Measurements from ENCODE around the gene GRIN2A.

The GRIN2A gene

DNA sequence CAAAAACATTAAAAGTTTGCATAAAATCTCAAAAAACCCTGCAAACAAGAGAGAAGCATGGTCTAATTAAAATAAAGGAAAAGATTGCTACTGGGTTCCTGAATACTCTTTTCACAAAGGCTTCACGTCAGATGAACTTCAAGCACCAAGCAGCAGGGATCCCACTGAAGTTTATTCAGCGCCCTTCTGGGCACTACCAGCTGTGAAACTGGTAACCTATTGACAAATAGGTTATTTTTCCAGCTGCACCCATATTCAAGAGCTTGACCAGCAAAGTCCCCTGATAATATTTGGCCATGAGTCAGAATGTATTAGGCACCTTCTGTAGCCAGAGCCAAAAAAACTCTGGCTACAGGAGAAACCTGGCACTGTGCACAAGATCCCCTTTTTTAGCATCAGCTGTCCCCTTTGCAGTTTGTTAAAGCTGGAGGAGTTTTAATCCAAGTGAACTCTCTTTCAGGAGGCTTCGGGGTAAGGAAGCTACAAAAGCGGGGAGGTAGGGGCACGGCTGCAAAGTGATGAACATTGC lies 60.3 kb downstream of the GRIN2A start:
- no peak for DNase-seq
- Histone ChIP-seq H3K4me3 (ENCODE audit: low read depth, low read length) (no peak overlapping the region), H3K27ac (peak overlapping the region; percentile 59), H3K36me3 (replicated peaks) (no peaks in the 10 kb centered on the region), H3K27me3 (replicated peaks) (no peaks in the 10 kb centered on the region)
- TF ChIP-seq, protein P1, sequence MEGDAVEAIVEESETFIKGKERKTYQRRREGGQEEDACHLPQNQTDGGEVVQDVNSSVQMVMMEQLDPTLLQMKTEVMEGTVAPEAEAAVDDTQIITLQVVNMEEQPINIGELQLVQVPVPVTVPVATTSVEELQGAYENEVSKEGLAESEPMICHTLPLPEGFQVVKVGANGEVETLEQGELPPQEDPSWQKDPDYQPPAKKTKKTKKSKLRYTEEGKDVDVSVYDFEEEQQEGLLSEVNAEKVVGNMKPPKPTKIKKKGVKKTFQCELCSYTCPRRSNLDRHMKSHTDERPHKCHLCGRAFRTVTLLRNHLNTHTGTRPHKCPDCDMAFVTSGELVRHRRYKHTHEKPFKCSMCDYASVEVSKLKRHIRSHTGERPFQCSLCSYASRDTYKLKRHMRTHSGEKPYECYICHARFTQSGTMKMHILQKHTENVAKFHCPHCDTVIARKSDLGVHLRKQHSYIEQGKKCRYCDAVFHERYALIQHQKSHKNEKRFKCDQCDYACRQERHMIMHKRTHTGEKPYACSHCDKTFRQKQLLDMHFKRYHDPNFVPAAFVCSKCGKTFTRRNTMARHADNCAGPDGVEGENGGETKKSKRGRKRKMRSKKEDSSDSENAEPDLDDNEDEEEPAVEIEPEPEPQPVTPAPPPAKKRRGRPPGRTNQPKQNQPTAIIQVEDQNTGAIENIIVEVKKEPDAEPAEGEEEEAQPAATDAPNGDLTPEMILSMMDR (IDR thresholded peaks at IDR 0.05; ENCODE audit: low read depth, low read length, missing control alignments), result no peak
- in situ Hi-C loops (cut with HindIII; ENCODE audit: low pct_ligation_motif_present, low sequenced_read_pairs), result no loop called here

DNA sequence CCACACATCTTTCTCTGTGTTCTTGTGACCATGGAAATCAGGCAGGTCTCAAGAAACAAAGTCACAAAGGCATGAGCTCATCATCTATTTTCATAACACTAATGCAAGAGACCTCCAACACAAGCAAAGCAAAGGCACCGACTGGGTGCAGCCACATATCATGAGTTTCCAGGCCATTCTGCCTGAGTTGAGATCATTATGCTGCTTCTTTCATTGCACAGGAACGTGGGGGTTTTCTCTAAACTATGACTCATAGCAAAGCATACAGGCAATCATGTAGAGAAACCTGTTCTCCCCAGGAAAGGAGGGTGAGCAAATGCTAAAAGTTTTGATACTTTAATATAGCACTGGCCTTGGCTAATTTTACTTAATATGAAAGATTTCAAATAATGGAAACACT lies 60.7 kb downstream of the GRIN2A start:
- Histone ChIP-seq H3K27ac (peak overlapping the region; percentile 59), H3K36me3 (replicated peaks) (no peaks in the 10 kb centered on the region), H3K27me3 (replicated peaks) (no peaks in the 10 kb centered on the region), H3K4me3 (ENCODE audit: low read depth, low read length) (no peak overlapping the region)
- DNase-seq, result peak; percentile 81
- TF ChIP-seq, protein P1 (IDR thresholded peaks at IDR 0.05; ENCODE audit: low read depth, low read length, missing control alignments), result no peak
- in situ Hi-C loops (cut with HindIII; ENCODE audit: low pct_ligation_motif_present, low sequenced_read_pairs), result no loop called here

DNA sequence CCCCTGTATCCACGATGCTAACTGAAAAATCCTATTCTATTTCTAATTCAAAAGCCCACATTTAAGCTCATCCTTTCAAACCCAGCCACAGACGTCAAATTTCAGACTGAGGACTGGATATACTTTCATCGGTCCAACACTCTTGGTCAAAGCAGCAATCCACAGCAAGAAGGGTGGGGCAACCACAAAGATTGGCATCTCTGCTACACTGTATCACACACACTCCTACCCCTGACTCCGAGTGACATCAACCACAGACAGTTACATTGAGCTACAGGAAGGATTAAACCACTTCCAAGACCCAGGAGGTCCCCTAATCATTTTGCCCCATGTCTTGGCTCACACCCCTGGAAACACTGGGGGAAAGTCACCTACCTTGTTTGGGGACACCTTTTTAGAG lies 61.3 kb downstream of the GRIN2A start:
- in situ Hi-C loops (cut with HindIII; ENCODE audit: low pct_ligation_motif_present, low sequenced_read_pairs), result no loop called here
- H3K27ac ChIP-seq, result peak overlapping the region; percentile 55
- peak; percentile 18 for DNase-seq
- H3K36me3 ChIP-seq (replicated peaks), result no peaks in the 10 kb centered on the region
- no peak overlapping the region for H3K4me3 ChIP-seq (ENCODE audit: low read depth, low read length)
- TF ChIP-seq, protein P1 (IDR thresholded peaks at IDR 0.05; ENCODE audit: low read depth, low read length, missing control alignments), result no peak
- H3K27me3 ChIP-seq (replicated peaks), result no peaks in the 10 kb centered on the region

GRCh38 chr16:10114409-10114808 lies 67.8 kb downstream of the GRIN2A start:
- peak; percentile 48 for DNase-seq
- no peak overlapping the region for H3K4me3 ChIP-seq (ENCODE audit: low read depth, low read length)
- in situ Hi-C loops (cut with HindIII; ENCODE audit: low pct_ligation_motif_present, low sequenced_read_pairs), result no loop called here
- no peaks in the 10 kb centered on the region for H3K36me3 ChIP-seq (replicated peaks)
- TF ChIP-seq, protein P1 (IDR thresholded peaks at IDR 0.05; ENCODE audit: low read depth, low read length, missing control alignments), result no peak
- H3K27me3 ChIP-seq (replicated peaks), result no peaks in the 10 kb centered on the region
- H3K27ac ChIP-seq, result peak overlapping the region; percentile 33

DNA sequence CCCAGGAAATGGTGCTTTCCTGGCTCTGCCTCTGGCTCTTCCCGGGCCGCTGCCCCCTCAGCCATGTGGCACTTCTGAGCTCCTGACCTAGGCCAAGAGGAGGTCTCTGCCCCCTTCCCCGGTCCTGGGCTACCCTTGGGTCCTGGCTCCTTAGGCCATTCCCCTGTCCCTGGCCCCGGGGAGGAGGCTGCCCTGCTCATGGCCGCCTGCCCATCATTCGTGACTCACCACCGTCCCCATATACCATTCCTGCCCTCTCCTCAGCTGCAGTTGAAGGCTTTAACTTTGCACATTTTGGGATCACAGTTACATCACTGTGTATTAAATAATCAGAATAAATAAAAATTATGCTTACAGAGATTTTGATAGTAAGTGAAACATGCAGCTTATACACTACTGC lies 69.0 kb downstream of the GRIN2A start:
- in situ Hi-C loops (cut with HindIII; ENCODE audit: low pct_ligation_motif_present, low sequenced_read_pairs), result no loop called here
- no peak for DNase-seq

More for the DNA sequence above, 69.0 kb downstream of the GRIN2A start:
- Histone ChIP-seq H3K27ac (no peak overlapping the region), H3K4me3 (ENCODE audit: low read depth, low read length) (no peak overlapping the region), H3K27me3 (replicated peaks) (no peaks in the 10 kb centered on the region), H3K36me3 (replicated peaks) (no peaks in the 10 kb centered on the region)
- TF ChIP-seq, protein P1 (IDR thresholded peaks at IDR 0.05; ENCODE audit: low read depth, low read length, missing control alignments), result no peak
